Activated CD8-positive, alpha-beta memory T cell treated with anti-CD3 and anti-CD28 coated beads for 4 hours (primary cell): ENCODE results near the gene OSBP2.
A peak's percentile ranks its signal among the peaks of the same experiment; 100 is the strongest.
"Not testable (repeated sequence)": the region's sequence is repeated elsewhere in the genome, so short reads cannot be mapped to it uniquely, and the experiment has no call there.

Experiments used
- DNase-seq, 2 donors: peaks; one replicate each; pipeline ENCODE4 v3.0.0-alpha.2; 2020; ENCODE audit warnings: low read depth in 2 of 2

OSBP2 gene

GRCh38 chr22:30755759-30756124, 61.1 kb downstream of the OSBP2 start:
- no peak for DNase-seq

DNA sequence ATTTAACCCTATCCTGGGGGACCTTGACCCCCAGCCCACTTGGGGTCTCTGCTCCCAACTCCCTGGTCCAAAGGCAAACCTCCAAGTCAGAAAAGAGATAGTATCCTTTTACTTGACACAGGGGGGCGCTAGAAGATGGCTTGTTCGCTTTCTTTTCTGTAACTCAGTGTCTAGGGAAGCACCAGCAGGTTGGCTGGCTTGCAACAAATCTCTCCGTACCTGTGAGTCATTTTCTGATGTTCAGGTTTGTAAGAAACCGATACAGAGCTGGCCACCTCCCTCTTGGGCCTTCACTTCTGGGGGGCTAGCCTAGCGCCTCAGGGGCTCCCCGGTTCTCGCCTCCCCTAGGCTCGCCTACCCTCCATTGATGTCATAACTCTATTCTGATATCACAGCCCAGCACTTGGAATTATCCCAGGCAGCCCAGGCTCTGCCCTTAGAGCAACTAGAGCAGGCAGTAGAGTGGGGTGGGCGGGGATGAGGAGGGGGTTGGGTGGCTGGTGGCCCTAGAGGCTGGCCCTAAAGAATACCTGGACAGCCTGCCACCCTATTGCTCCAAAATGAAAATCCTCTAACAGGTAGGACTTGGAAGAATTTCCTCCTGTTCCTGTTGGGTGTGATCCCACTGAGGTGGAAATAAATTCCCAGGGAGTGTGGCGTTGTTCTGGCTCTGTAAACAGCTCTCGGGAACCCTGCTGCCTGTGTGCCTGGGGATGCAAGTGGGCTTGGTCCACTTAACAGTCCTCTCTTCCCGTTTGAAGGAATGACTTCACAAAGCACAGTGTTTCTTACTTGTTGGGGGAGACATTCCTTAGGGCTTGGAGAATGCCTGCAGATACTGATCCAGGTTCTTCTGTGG, 69.4 kb downstream of the OSBP2 start:
- DNase-seq, result peak; percentile 4 to 21

- no peak for DNase-seq
Observed at GRCh38 chr22:30767661-30768060, 73.0 kb downstream of the OSBP2 start.

DNA sequence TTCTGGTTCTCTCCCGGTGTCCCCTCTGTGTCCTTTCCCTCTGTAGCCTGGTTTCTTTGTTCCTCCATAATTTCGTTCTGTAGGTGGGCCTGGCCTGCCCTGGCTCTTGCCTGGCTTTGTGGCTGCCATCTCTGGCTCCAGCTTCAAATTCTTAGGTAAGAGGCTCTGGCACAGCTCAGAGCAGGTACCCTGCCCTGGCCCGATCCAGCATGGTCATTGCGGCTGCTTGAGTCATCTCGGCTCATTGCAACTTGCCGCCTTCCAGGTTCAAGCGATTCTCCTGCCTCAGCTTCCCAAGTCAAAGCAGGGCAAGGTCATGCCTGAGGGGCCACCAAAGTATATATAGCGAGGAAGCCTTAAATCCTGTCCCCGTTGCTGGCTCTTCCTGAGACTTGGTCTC, 76.0 kb downstream of the OSBP2 start:
- no peak for DNase-seq

DNA sequence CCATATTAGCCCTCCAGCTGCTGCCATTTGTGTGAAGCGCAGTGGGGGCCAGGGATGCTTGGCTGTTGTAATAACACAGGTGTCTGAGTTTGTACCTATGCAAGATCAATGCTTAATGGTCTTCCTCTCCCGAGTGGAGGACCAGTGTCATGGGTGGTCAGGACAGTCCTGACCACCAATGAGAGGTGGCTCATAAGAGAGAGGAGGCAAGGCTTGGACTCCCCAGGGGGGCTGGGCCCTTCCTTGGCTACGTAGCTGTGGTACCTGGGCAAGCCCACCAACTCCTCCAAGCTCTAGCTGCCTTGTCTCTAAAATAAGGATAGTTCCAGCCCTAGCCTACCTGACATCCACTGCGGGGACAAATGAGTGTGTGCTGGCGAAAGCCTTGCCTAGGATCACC, 79.2 kb downstream of the OSBP2 start:
- no peak for DNase-seq

DNA sequence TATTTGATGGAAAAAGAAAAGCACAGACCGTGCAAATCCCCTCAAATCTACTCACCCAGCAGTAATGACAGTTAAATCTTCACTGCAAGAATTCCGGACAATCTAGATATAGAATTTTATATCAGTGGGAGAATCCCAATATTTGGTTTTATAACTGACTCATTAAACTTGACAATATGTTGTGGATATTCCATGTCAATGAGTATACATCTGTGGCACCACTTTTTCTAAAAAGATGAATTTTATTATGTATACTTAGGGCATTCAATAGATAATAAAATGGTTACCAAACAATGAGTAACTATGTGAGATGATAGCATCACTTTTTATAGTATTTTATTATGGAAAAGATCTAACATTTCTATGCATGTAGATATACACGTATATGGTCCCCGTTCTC, 79.9 kb downstream of the OSBP2 start:
- DNase-seq, result no peak

DNA sequence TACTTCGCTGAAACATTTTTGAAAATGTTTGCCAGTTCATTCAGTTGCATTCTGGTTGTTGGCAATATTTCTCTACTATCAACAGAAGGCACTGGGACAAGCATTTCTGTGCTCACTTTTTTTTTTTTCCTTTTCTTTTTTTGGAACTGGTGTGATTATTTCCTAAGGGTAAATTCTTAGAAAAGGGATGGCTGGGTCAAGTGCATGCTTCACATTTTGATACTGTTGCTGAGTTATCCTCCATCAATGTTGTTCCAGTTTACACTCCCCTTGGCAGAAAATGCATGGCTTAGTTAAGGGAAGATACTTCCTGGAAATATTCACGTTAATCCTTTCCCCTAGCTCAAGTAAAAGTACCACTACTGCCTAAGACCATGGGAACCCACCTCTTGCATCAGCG, 81.8 kb downstream of the OSBP2 start:
- DNase-seq, result no peak

GRCh38 chr22:30777146-30777545, 82.5 kb downstream of the OSBP2 start:
- DNase-seq, result not testable (repeated sequence)

DNA sequence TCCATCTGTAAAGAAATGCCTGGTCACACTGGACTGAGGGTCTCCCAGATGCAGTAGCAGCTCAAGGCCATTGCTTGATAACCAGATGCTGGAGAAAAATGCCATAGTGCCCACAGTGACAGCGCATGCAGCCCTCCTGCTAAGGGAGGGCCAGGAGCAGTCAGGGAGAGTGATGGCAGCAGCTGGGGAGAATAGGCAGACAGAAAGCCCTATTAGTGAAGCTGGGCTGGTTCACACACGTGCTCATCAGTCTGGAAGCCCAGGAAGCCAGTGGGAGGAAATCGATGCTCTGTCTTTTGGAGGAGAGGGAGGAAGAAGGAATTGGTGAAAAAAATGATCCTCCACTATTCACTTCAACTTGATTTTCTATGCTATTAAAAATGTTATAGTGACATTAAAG, 82.9 kb downstream of the OSBP2 start:
- DNase-seq, result no peak

DNA sequence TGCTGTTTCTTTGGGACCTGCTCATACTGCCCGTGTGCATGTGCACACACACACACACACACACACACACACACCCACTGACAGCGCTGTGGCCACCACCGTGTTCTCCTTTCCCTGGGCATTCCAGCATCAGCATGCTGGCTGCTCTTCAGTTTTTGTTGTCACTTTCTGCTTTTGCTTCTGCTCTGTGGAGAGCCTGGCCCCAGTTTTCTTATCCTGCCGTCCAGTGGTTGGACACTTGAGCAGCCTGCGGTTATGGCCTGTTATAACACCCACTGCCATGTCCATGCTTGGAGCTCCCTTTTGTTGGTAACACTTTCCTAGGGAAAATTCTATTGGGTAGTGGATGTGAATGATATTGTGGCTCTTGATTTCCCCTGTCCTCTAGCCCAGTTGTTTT, 83.6 kb downstream of the OSBP2 start:
- DNase-seq, result no peak

- DNase-seq, result no peak
Observed at GRCh38 chr22:30780026-30780425, 85.4 kb downstream of the OSBP2 start.

DNA sequence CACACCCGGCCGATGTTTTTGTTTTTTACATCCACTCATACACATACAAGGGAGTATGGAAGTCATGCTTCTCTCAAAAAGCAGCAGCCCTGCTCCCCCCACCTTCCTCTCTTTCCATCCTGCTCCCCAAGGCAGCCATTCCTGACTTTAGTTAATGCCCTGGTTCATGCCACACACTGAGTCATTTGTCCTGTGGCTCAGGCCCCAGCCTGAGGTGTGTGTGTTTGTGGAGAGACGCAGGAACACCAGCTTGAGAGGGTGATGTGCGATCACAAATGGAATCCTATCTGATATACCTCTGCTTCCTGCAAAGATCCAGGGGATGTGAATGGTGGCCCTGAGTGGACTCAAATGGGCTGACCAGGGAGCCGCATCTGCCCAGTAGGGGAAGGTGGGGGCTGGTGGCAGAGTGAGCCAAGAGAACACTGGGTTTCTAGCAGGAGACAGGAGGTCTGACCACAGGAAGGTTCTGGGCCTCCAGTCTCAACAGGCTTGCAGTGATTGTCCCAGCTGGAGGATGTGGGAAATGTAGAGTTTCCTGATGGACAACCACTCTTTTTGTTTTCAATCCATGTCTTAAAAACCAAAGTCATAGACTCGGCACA, 86.7 kb downstream of the OSBP2 start:
- DNase-seq, result no peak

DNA sequence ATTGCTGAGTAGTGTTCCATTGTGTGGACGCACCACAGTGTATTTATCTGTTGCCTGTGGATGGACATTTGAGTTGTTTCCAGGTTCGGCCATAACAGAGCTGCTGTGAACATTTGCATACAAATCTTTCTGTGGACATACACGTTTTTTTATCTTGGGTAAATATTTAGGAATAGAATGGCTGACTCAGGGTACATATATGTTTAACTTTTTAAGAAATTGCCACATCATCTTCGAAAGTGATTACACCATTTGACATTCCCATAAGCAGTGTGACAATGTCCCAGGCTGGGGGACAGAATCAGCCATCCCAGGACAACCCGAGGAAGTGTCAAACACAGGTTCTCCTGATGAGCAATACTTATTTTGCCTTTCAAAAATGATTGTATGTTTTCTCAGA, 87.9 kb downstream of the OSBP2 start:
- DNase-seq, result no peak

GRCh38 chr22:30783021-30783420, 88.3 kb downstream of the OSBP2 start:
- no peak for DNase-seq

GRCh38 chr22:30785527-30785926, 90.9 kb downstream of the OSBP2 start:
- no peak for DNase-seq

GRCh38 chr22:30790366-30790765, 95.7 kb downstream of the OSBP2 start:
- no peak for DNase-seq

DNA sequence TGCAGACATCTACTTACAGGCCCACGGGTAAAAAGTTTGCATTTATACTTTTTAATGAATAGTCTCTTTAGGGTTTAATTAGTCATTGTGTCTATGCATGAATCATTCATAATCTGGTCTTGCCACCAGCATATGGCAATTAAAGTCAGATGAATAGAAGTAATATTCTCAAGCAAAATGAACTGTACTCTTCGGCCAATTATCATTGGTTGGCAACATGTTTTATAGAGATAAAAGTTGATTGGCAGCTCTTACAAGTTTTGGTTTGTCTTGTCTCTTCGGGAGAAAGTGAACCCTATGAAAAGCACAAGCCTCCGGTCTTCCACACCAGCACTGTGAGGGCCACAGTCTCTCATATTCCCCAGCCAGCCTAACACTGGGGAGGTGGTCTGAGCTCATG, 97.8 kb downstream of the OSBP2 start:
- DNase-seq, result no peak

- no peak for DNase-seq
Observed at GRCh38 chr22:30795118-30795517, 100.4 kb downstream of the OSBP2 start.

GRCh38 chr22:30801695-30802094, 107.0 kb downstream of the OSBP2 start:
- DNase-seq, result no peak

GRCh38 chr22:30802202-30803166, 107.8 kb downstream of the OSBP2 start:
- peak in 1 of 2 donors; percentile 1 for DNase-seq

DNA sequence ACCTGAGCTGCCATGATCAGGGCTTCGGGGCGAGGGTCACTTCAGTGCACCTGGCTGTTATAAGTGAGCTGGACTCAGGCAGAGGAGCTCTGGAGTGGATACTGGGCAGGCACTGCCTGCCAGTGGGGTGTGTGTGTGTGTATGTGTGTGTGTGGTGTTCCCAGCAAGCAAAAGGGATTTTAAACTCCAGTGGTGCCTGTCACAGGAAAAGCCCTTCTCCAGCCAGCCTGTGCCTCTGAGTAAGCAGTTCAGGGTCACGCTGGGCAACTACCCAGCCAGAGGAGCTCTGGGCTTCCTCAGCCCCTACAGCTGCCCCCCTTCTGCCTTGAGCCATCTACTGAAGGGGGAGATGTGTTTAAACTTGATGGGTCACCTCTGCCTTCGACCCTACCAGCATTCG, 109.0 kb downstream of the OSBP2 start:
- no peak for DNase-seq

DNA sequence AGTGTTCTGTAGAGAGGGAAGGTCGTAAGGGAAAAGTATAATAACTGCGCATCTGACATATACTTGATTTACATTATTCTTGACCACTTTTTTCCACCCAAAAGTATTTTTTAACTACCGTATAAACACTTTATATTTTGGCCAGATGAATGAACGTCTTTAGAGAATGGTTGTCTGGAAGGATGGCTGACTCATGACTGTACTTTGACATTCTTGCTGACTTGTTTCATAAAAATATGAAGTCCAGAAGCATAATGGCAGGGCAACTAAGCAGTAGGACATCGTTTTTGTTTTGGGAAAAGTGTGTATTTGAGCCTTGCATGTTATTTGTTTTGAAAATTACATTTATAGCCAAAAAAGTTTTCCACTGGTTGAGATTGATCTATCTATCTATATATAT, 110.0 kb downstream of the OSBP2 start:
- DNase-seq, result no peak
